Measurements from ENCODE around the gene FITM2.
A peak's percentile ranks its signal among the peaks of the same experiment; 100 is the strongest.
"Not testable (repeated sequence)": the region's sequence is repeated elsewhere in the genome, so short reads cannot be mapped to it uniquely, and the experiment has no call there.

FITM2 gene

DNA sequence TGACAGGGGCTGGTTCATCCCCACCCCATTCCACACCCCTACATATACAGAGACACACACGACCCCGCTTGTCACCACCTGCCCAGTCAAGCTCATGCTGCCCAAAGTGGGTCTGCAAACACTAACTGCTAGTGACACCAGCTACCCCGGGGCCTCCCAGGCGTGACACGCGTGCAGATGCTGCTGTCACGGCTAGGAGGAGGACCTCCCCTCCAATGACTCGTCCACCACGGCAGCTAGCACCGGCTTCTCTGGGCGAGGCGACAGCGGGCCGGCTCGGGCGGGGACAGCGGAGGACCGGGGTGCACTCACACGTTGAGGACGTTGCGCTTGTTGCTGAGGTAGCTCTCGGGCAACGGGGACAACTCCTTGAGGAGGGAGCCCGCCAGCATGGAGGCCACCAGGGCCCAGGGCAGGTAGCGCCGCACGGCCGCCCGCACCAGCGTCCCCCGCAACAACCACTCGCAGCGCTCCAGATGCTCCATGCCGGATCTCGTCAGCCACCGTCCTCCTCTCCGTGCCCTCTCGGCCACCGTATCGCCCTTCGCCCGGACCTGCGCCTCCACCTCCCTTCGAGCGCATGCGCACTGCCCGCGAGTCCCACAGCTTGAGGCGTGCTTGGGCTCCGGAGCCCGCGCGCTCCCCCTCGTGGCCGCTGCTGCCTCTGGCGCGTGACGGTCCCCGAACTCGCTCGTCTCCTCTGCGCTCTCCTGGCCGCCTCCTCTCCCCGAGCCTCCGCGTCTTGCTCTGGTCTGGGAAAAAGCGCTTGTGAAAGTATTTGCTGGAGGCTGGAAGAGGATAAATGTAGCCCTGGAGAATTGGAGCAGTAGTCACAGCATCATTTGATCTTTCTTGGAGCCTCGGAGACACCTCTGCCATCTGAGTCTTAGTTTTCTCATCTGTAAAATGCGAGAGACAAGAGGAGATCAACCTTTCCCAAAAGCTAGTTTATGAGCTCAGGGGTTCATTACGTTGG is at the start of gene FITM2:
TSS of gene FITM2 (minus strand) at position 539 of the 976 bp plus-strand sequence. CDS start at position 485, 54 bp downstream.
- DNase-seq (ENCODE audit: low spot score): peak; percentile 99

GRCh38 chr20:44360221-44360620 is 49.2 kb upstream of the FITM2 start:
- no peak for DNase-seq (ENCODE audit: low spot score)

- no peak for DNase-seq (ENCODE audit: low spot score)
Observed at GRCh38 chr20:44358776-44359175, 47.8 kb upstream of the FITM2 start.

DNA sequence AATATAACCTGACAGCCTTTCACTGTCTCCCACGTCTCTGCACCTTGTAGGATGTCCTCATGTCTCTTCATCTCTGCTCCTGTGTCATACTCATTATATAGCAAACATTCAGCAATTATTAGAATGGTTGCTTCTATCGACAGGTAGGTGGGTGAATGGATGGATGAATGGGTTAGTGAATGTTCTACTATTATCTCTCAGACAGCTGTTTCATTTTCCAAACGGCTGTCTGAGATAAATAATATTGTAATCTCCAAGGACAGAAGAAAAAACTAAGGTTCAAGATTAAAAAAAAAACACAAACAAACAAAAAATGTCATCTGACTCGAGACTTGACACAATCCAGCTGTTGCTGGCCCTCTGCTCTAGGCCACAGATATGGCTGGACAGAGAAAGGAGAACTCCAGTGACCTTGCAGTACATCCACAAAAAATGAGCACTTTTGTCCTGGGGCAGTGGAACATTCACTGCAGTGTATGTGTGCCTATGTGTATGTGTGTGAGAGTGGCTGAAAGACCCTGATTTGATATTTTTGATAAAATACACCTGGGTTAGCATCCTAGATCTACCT is 46.6 kb upstream of the FITM2 start:
- no peak for DNase-seq (ENCODE audit: low spot score)

DNA sequence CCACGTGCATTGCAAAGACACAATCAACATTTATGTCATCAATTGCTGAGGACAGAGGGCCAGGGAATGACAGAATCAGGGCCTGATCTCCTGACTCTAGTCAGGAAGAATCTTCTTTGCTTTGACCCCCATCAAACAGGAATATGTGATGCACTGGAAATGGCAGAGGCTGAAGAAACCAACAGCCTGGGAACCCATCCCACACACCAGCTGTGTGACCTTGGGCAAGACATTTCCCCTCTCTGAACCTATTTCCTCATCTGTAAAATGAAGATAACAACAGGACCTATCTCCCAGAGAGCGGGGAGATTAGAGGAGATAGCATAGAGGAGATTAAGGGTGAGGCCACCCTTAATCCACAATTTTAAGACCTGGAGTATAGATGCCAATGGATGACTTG is 46.0 kb upstream of the FITM2 start:
- no peak for DNase-seq (ENCODE audit: low spot score)

GRCh38 chr20:44356353-44356723 is 45.3 kb upstream of the FITM2 start:
- DNase-seq (ENCODE audit: low spot score): no peak

DNA sequence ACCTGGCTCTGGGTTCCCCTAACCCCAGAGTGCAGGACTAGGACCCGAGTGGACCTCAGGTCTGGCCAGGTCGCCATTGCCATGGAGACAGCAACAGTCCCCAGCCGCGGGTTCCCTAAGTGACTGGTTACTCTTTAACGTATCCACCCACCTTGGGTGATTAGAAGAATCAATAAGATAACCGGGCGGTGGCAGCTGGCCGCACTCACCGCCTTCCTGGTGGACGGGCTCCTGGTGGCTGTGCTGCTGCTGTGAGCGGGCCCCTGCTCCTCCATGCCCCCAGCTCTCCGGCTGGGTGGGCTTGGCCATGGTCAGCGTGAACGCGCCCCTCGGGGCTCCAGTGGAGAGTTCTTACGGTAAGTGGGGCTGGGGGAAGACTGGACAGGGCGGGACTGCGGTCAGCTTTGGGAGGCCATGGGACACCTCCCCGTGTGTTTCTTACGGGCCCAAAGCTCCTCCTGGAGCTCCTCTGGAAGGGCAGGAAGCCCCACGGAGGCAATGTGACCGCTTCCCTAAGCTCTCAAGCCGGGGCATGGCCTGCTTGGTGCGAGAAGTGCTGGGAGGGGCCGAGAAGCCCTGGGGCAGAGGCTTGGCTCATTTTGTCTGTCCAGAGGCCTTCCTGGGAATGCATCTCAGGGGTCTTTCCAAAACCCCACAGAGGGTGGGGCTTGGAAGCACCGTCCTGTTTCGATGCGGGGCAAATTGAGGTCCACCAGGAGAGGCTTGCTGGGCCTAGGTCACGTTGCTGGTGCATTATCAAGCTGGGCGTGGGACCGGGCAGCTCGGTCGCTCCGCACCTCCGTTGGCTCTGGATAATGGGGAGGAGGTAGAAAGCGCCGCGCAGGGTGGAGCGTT is 44.7 kb upstream of the FITM2 start, which contains the start of gene HNF4A:
TSS of gene HNF4A (plus strand) at position 202 of the 855 bp plus-strand sequence. CDS start at position 308, 106 bp downstream.
- no peak for DNase-seq (ENCODE audit: low spot score)

DNA sequence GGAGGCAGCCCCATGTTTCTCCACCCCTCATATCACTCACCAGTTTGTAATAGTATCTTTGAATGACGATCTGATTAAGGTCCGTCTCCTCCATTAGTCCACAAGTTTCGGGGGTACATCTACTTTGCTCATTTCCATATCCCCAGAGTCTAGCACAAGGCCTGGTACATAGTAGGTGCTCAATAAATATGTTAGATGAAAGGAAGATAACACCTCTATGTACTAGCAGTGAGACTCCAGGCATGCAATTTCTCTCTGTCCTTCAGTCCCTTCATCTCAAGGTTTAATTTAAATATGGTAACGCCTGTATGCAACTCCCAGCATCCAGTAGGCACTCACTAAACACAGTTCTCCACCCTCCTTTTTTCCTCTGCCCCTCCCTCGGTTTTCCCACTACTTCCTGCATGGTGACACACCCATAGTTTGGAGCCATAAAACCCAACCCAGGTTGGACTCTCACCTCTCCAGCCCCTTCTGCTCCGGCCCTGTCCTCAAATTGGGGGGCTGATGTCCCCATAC is 44.0 kb upstream of the FITM2 start:
- DNase-seq (ENCODE audit: low spot score): no peak

DNA sequence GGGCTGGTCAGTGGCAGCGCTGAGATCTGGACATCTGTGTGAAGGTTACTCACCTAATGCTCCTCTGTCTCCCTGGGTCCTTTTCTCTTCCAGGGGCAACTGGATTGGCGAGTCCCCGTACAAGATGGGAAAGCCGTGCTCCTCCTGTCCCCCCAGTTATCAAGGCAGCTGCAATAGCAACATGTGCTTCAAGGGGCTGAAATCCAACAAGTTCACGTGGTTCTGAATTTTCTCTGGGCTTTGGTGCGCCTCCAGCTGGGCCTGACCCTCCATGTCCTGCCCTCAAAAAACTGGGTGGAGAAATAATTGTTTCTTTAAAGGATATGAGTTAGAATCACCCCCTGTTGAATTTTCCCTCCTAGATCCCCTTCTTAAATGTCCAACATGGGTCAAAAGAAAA is 39.6 kb upstream of the FITM2 start:
- DNase-seq (ENCODE audit: low spot score): no peak

DNA sequence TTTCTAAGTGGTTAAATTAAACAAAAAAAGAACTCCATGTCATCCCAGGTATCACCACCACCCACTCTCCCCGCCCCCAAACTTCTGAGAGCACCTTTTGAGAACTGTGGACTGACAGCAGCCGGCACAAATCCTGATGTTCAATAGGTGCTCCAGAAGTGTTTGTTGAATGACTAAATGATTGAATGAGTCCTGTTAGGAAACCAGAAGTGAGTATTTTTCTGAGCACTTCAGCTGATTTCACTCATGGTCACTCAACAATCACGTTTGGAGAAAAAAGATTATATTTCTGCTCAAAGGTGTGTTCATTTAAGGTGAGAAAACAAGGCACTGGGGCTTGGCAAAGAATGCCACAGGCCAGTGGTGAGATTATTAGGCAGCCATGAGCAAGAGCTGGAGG is 38.3 kb upstream of the FITM2 start:
- no peak for DNase-seq (ENCODE audit: low spot score)

GRCh38 chr20:44348168-44348659 is 37.2 kb upstream of the FITM2 start:
- no peak for DNase-seq (ENCODE audit: low spot score)

GRCh38 chr20:44345941-44346340 is 34.9 kb upstream of the FITM2 start:
- not testable (repeated sequence) for DNase-seq (ENCODE audit: low spot score)

DNA sequence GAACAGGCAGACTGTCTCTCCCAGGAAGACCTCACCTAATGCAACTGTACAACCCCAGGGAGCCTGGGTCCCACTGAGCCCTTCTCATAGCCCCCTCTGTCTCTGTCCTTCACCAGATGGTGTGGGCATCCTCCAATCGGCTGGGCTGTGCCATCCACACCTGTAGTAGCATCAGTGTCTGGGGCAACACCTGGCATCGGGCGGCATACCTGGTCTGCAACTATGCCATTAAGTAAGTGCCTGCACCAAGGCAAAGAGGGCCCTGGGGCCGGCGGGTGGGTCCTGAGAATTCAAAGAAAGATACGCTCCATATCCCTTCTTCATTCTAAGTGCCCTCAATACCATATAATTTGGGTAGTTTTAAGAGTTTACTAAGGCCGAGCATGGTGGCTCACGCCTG is 34.1 kb upstream of the FITM2 start:
- no peak for DNase-seq (ENCODE audit: low spot score)

GRCh38 chr20:44344723-44345122 is 33.7 kb upstream of the FITM2 start:
- DNase-seq (ENCODE audit: low spot score): no peak

- DNase-seq (ENCODE audit: low spot score): no peak
Observed at GRCh38 chr20:44343162-44343675, 32.2 kb upstream of the FITM2 start.

GRCh38 chr20:44342248-44342647 is 31.2 kb upstream of the FITM2 start:
- no peak for DNase-seq (ENCODE audit: low spot score)

DNA sequence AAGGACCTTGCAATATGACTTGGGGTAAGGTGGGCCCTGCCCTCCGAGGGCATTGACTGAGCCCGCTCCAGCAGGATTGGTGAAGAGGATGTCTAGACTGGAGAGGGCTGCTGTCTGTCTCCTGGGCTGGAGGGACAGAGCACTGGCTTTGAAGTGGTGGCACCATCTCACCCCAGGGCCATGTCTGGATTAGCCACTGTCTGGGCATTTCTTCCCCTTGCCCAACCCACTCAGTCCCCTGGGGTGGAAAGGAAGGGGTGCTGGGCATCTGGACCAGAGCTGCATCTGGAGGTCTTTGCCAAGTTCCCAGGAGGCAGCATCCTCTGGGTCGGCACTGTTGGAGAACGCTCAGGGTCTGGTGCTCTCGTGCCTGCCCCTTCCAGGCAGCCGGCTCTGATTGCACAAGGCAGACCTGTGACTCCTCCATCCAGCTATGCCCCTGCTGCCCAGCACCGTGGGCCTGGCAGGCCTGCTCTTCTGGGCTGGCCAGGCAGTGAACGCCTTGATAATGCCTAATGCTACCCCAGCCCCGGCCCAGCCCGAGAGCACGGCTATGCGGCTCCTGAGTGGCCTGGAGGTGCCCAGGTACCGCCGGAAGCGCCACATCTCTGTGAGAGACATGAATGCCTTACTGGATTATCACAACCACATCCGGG is 25.9 kb upstream of the FITM2 start, which contains the start of gene R3HDML:
TSS of gene R3HDML (plus strand) at position 319 of the 656 bp plus-strand sequence. CDS start at position 434, 115 bp downstream.
- DNase-seq (ENCODE audit: low spot score): no peak

DNA sequence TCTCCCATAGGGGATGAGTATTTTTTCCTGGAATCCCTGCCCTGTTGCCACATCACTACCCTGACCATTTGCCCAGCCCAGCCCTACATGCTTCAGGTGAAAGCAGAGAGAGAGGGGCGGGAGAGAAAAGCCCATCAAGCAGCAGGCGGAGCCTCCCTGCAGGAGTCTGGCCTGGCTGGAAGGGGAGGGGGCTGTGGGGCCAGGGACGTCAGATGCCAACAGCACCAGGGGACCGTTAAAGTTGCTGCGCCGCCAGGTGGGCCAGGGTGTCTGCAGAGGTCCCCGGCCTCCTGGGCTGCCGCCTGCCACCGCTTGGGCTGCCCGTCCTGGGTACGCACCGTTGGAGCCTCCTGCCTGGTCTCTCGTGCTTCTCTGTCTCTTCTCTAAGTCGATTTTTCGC is 25.1 kb upstream of the FITM2 start:
- DNase-seq (ENCODE audit: low spot score): peak; percentile 78

DNA sequence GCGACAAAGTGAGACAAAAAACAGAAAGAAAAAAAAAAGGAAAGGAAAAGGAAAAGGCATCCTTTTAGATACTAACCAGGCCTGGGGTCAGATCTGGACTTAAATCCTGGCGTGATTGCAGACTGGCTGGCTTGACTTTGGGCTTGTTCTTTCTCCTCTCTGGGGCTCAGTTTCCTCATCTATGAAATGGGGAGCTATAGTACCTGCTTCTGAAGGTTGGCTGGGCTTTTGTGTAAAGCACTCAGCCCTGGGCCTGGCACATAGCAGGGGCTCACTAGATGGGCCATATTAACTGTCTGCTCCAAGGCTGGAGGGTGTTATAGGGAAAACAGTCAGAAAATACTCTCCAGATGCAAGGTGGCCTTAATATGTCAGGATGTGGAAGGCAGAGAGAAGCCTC is 24.7 kb upstream of the FITM2 start:
- no peak for DNase-seq (ENCODE audit: low spot score)

DNA sequence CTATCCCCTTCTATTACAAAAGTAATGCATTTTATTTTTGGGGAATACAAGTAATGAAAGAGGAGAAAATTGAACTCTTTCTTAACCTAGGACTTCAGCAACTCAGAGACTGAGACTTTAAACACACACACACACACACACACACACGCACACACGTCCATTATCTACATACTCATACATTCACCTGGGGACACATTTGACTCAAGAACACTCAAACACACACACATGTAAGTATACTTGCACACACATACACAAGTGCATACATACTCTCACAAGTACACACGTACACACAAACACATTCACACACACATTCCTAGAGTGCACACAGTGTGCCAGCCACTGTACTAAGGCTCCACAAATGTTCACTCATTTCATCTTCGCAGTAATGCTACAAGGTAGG is 23.7 kb upstream of the FITM2 start:
- DNase-seq (ENCODE audit: low spot score): no peak

DNA sequence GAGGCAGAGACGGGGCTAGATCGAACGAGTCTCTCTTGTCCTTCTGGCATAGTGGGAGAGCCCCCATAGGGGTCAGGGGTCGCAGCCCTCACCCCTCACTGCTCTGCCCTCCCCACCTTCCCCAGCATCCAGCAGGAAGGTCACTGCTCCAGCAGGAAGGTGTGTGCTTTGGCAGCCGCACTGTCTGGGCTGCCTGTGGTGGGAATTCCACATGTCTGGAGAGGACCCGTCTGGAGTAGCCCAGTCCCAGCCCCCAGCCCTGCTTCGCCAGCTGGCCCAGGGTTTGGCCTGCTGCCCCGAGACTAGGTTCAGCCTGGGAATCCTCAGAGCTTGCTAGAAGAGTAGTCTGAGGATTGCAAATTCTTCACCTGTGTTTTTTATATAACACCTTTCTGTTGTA is 23.3 kb upstream of the FITM2 start:
- no peak for DNase-seq (ENCODE audit: low spot score)
